Tibial nerve (tissue), 4 donors: ENCODE data around the gene SREBF2. TPM values are rescaled to one million over a fixed set of nuclear protein-coding genes. Genes with fewer than 3 reads are reported as not detected.

ENCODE experiments used
- DNase-seq, 2 donors: peaks; one replicate each; pipeline ENCODE4 v3.0.0-alpha.2; 2019; ENCODE audit warnings: low spot score in 2 of 2
- H3K27ac ChIP-seq, 4 donors: fragments of 200-600 bp; sonication (generic) in 3 of 4; one replicate each; pipeline ENCODE4 v1.5.1; 2017 to 2019; ENCODE audit warnings: mild to moderate bottlenecking in 1 of 4
- H3K27me3 ChIP-seq, 2 donors: fragments of 200-600 bp; sonication (generic) in 1 of 2; one replicate each; pipeline versions ENCODE4 v1.5.1 to v1.6.0; 2017 to 2019
- H3K36me3 ChIP-seq, 3 donors: fragments of 200-600 bp; sonication (generic); one replicate each; pipeline ENCODE4 v1.5.1; 2018 to 2019
- H3K4me1 ChIP-seq, 4 donors: fragments of 200-600 bp; sonication (generic) in 3 of 4; one replicate each; pipeline ENCODE4 v1.5.1; 2017 to 2019
- H3K4me3 ChIP-seq, 4 donors: fragments of 200-600 bp; sonication (generic) in 3 of 4; one replicate each; pipeline ENCODE4 v1.5.1; 2017 to 2019; ENCODE audit warnings: mild to moderate bottlenecking in 1 of 4, moderate library complexity in 1 of 4
- H3K9me3 ChIP-seq, 4 donors: fragments of 200-600 bp; sonication (generic) in 3 of 4; one replicate each; pipeline ENCODE4 v1.5.1; 2017 to 2019
- CTCF ChIP-seq, 5 experiments: fragments of 200-600 bp in 3 of 5; fragments of 450-650 bp in 2 of 5; sonication (generic) in 3 of 5; IDR thresholded peaks; one replicate each; pipeline ENCODE4 v1.5.1; 2016 to 2019; ENCODE audit warnings: antibody characterized with exemption in 5 of 5, mild to moderate bottlenecking in 3 of 5, moderate library complexity in 2 of 5
- EP300 ChIP-seq, 2 donors: sonication (generic); formaldehyde crosslinking; IDR thresholded peaks; one replicate each; pipeline ENCODE4 v1.6.1; 2017; ENCODE audit warnings: antibody characterized with exemption in 2 of 2, mild to moderate bottlenecking in 1 of 2
- POLR2A ChIP-seq, 2 donors: fragments of 450-650 bp; IDR thresholded peaks; one replicate each; pipeline ENCODE4 v1.6.1; 2017; ENCODE audit warnings: antibody characterized with exemption in 2 of 2, mild to moderate bottlenecking in 2 of 2, moderate library complexity in 2 of 2
- WGBS, 2 donors: methylation state at CpG; one replicate each; pipeline ENCODE4 v1.1.5; 2018; 5-methylcytosine and 5-hydroxymethylcytosine counted together
- total RNA-seq, 4 donors: library from RNA; depleted of rRNA; stranded (reverse); fragments of >200 nt; gene quantifications; one replicate each; pipeline ENCODE4 v1.1.0, GENCODE V29; 2016

Gene SREBF2
- total RNA-seq, 4 donors from 2014 or later = 73.5 to 157 (median 129) TPM

DNA sequence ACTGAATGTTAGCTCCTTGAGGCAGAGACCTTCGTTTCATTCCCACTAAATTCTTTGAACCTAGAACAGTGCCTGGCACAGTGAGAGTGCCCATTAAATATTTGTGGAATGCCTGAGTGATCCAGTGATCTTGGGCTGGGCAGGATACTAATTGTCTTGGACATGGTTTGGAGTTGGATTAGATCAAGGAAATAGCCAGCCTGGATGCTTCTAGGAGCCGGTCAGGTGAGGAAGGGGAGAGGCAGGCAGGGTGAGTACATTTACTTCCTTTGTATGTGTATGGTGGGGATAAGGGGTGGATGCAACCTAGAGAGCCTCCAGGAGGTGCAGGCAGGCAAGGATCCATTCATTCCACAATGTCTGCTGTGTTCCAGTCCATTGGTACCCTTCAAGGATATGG is 3.6 kb downstream of the SREBF2 start:
- WGBS, 2 donors = 66 to 76% methylated on average over 2 of the region's 2 CpGs
- H3K27ac ChIP-seq = peak overlapping the region in 3 of 4 donors; percentile 44 to 100 (median 56)
- no peak for DNase-seq

GRCh38 chr22:41838842-41839618 is 6.1 kb downstream of the SREBF2 start:
- Histone ChIP-seq H3K36me3 (peaks cover 0 to 19% (median 0%) of the 10 kb centered on the region in 3 donors), H3K4me1 (peaks cover 0 to 98% (median 61%) of the 10 kb centered on the region in 4 donors), H3K4me3 (no peak overlapping the region), H3K27ac (peak overlapping the region; percentile 43 to 91 (median 78)), H3K9me3 (no peaks in the 10 kb centered on the region), H3K27me3 (no peaks in the 10 kb centered on the region)
- 27 to 42% methylated on average over 1 of the region's 1 CpG for WGBS, 2 donors
- DNase-seq = no peak
- no peak for TF ChIP-seq POLR2A (IDR thresholded peaks at IDR 0.05)
- TF ChIP-seq EP300 (IDR thresholded peaks at IDR 0.05) = no peak
- no peak for TF ChIP-seq CTCF (IDR thresholded peaks at IDR 0.05)

More for the DNA sequence above, 3.6 kb downstream of the SREBF2 start:
- H3K27me3 ChIP-seq = no peaks in the 10 kb centered on the region
- no peak for TF ChIP-seq EP300 (IDR thresholded peaks at IDR 0.05)
- no peak for TF ChIP-seq POLR2A (IDR thresholded peaks at IDR 0.05)
- no peak for TF ChIP-seq CTCF (IDR thresholded peaks at IDR 0.05)
- no peak overlapping the region for H3K4me3 ChIP-seq
- peaks cover 0 to 19% (median 0%) of the 10 kb centered on the region in 3 donors for H3K36me3 ChIP-seq
- no peaks in the 10 kb centered on the region for H3K9me3 ChIP-seq
- peaks cover 0 to 83% (median 45%) of the 10 kb centered on the region in 4 donors for H3K4me1 ChIP-seq

DNA sequence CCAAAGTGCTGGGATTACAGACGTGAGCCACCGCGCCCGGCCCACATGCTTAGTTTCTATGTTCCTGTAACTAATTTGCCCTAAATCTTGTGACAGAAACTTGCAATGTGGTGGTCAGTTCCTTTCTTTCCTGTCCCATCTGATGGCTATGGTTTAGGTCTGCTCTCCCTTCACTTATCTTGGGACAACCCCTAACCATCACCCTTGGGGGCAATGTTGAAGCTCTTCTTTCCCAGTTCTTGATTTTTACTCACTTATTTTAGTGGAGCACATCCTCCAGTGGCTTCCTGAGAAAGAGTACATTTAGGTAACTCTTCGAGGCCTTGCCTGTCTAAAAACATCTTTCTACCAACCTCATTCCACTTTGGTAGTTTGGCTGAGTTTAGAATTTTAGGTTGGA is 7.3 kb downstream of the SREBF2 start:
- H3K27me3 ChIP-seq = no peaks in the 10 kb centered on the region
- peaks cover 0 to 98% (median 69%) of the 10 kb centered on the region in 4 donors for H3K4me1 ChIP-seq
- 77 to 84% methylated on average over 5 of the region's 5 CpGs for WGBS, 2 donors
- H3K9me3 ChIP-seq = no peaks in the 10 kb centered on the region
- peak overlapping the region; percentile 54 to 91 (median 78) for H3K27ac ChIP-seq
- no peak for DNase-seq
- peaks cover 0 to 19% (median 0%) of the 10 kb centered on the region in 3 donors for H3K36me3 ChIP-seq
- H3K4me3 ChIP-seq = no peak overlapping the region
- TF ChIP-seq EP300 (IDR thresholded peaks at IDR 0.05) (no peak), POLR2A (IDR thresholded peaks at IDR 0.05) (no peak), CTCF (IDR thresholded peaks at IDR 0.05) (no peak)

GRCh38 chr22:41841085-41841712 is 8.3 kb downstream of the SREBF2 start:
- Histone ChIP-seq H3K36me3 (peaks cover 0 to 10% (median 0%) of the 10 kb centered on the region in 3 donors), H3K4me1 (peaks cover 0 to 98% (median 74%) of the 10 kb centered on the region in 4 donors), H3K9me3 (no peaks in the 10 kb centered on the region), H3K4me3 (peak overlapping the region in 1 of 4 donors; percentile 11), H3K27me3 (no peaks in the 10 kb centered on the region), H3K27ac (peak overlapping the region; percentile 54 to 91 (median 78))
- peak; percentile 56 to 69 for TF ChIP-seq EP300 (IDR thresholded peaks at IDR 0.05)
- peak in 1 of 2 donors; percentile 18 for TF ChIP-seq POLR2A (IDR thresholded peaks at IDR 0.05)
- TF ChIP-seq CTCF (IDR thresholded peaks at IDR 0.05) = no peak
- WGBS, 2 donors = 21% methylated on average over 3 of the region's 3 CpGs
- DNase-seq = peak in 1 of 2 donors; percentile 55
